ENCODE data around the gene SRPK3.

- TF ChIP-seq, protein P1, sequence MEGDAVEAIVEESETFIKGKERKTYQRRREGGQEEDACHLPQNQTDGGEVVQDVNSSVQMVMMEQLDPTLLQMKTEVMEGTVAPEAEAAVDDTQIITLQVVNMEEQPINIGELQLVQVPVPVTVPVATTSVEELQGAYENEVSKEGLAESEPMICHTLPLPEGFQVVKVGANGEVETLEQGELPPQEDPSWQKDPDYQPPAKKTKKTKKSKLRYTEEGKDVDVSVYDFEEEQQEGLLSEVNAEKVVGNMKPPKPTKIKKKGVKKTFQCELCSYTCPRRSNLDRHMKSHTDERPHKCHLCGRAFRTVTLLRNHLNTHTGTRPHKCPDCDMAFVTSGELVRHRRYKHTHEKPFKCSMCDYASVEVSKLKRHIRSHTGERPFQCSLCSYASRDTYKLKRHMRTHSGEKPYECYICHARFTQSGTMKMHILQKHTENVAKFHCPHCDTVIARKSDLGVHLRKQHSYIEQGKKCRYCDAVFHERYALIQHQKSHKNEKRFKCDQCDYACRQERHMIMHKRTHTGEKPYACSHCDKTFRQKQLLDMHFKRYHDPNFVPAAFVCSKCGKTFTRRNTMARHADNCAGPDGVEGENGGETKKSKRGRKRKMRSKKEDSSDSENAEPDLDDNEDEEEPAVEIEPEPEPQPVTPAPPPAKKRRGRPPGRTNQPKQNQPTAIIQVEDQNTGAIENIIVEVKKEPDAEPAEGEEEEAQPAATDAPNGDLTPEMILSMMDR (IDR thresholded peaks at IDR 0.05; ENCODE audit: borderline replicate concordance, extremely low read depth, low read length, poor library complexity, severe bottlenecking) = no peak
- no peak for TF ChIP-seq EZH2 (IDR thresholded peaks at IDR 0.05; ENCODE audit: borderline replicate concordance, low read depth, low read length, severe bottlenecking)
Observed at GRCh38 chrX:153829549-153829798, 48.6 kb downstream of the SRPK3 start.
